Gastroesophageal sphincter (tissue), 4 donors: ENCODE data around the gene PKIG. TPM values are rescaled to one million over a fixed set of nuclear protein-coding genes. Genes with fewer than 3 reads are reported as not detected.

Source experiments
- ATAC-seq: fragments of 150-250 bp; one replicate; pipeline ENCODE4 v1.9.1; 2016; ENCODE audit warnings: mild to moderate bottlenecking, moderate library complexity
- H3K27ac ChIP-seq, 4 donors: fragments of 200-600 bp; sonication (generic) in 3 of 4; 1 replicate in 3 of 4; 2 replicates in 1 of 4; pipeline ENCODE4 v1.5.1; 2016 to 2019
- H3K27me3 ChIP-seq: fragments of 200-600 bp; sonication (generic); one replicate; pipeline ENCODE4 v1.5.1; 2019
- H3K36me3 ChIP-seq, 2 donors: fragments of 200-600 bp; sonication (generic); one replicate each; pipeline ENCODE4 v1.5.1; 2019; ENCODE audit warnings: control low read depth in 1 of 2
- H3K4me1 ChIP-seq, 3 donors: fragments of 200-600 bp; sonication (generic); 1 replicate in 2 of 3; 2 replicates in 1 of 3; pipeline ENCODE4 v1.5.1; 2016 to 2019; ENCODE audit warnings: control low read depth in 2 of 3
- H3K4me3 ChIP-seq, 2 donors: fragments of 200-600 bp; sonication (generic); one replicate each; pipeline ENCODE4 v1.5.1; 2019; ENCODE audit warnings: mild to moderate bottlenecking in 1 of 2, moderate library complexity in 1 of 2
- H3K9me3 ChIP-seq, 3 donors: fragments of 200-600 bp; sonication (generic); one replicate each; pipeline ENCODE4 v1.5.1; 2017 to 2019; ENCODE audit warnings: control low read depth in 2 of 3
- EP300 ChIP-seq: sonication (generic); formaldehyde crosslinking; IDR thresholded peaks from one replicate; pipeline ENCODE4 v1.6.1; 2017; ENCODE audit warnings: antibody characterized with exemption, mild to moderate bottlenecking
- POLR2A ChIP-seq, 2 donors: fragments of 450-650 bp; IDR thresholded peaks; one replicate each; pipeline ENCODE4 v1.6.1; 2017; ENCODE audit warnings: antibody characterized with exemption in 2 of 2, mild to moderate bottlenecking in 2 of 2, moderate library complexity in 1 of 2
- POLR2AphosphoS5 ChIP-seq: sonication (generic); formaldehyde crosslinking; IDR thresholded peaks from one replicate; pipeline ENCODE4 v1.6.1; 2017; ENCODE audit warnings: antibody characterized with exemption
- WGBS, 2 donors: methylation state at CpG; one replicate each; pipeline ENCODE4 v1.1.5; 2018; ENCODE audit warnings: low coverage in 1 of 2; 5-methylcytosine and 5-hydroxymethylcytosine counted together
- total RNA-seq, 4 donors: library from RNA; depleted of rRNA; stranded (reverse); fragments of >200 nt; gene quantifications; one replicate each; pipeline ENCODE4 v1.1.0, GENCODE V29; 2016
- TF ChIP-seq, protein P1 (sequence below), 4 experiments: fragments of 200-600 bp in 2 of 4; fragments of 450-650 bp in 2 of 4; sonication (generic) in 1 of 4; IDR thresholded peaks; one replicate each; pipeline ENCODE4 v1.5.1; 2017 to 2019; ENCODE audit warnings: antibody characterized with exemption in 4 of 4, mild to moderate bottlenecking in 2 of 4, moderate library complexity in 2 of 4

The PKIG gene
- total RNA-seq, 4 donors from 2014 or later: 241 to 418 (median 291) TPM

DNA sequence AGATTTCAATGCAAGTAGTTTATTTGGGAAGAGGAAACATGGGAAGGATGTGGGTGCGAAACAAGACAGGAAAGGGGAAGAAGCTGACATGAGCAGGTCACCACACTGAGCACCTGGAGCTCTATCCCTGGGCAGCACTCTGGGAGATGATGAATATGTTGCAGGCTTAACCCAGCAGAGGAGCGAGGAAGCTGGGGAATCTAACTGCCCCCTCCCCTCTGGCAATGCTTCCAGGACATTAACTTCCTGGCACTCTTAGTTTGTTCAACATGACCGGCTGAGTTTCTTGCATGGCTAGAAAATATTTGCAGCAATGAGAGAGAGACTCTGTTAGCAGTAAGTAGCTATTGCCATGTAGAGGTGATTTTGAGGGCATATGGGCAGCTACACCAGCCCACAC lies 74.1 kb downstream of the PKIG start:
- Histone ChIP-seq H3K9me3 (no peaks in the 10 kb centered on the region), H3K4me3 (no peak overlapping the region), H3K36me3 (no peaks in the 10 kb centered on the region), H3K4me1 (peaks cover 0 to 15% (median 0%) of the 10 kb centered on the region in 3 donors), H3K27me3 (no peaks in the 10 kb centered on the region), H3K27ac (no peak overlapping the region)
- no peak for ATAC-seq
- TF ChIP-seq POLR2A (IDR thresholded peaks at IDR 0.05): no peak
- TF ChIP-seq, protein P1, sequence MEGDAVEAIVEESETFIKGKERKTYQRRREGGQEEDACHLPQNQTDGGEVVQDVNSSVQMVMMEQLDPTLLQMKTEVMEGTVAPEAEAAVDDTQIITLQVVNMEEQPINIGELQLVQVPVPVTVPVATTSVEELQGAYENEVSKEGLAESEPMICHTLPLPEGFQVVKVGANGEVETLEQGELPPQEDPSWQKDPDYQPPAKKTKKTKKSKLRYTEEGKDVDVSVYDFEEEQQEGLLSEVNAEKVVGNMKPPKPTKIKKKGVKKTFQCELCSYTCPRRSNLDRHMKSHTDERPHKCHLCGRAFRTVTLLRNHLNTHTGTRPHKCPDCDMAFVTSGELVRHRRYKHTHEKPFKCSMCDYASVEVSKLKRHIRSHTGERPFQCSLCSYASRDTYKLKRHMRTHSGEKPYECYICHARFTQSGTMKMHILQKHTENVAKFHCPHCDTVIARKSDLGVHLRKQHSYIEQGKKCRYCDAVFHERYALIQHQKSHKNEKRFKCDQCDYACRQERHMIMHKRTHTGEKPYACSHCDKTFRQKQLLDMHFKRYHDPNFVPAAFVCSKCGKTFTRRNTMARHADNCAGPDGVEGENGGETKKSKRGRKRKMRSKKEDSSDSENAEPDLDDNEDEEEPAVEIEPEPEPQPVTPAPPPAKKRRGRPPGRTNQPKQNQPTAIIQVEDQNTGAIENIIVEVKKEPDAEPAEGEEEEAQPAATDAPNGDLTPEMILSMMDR (IDR thresholded peaks at IDR 0.05): no peak
- TF ChIP-seq POLR2AphosphoS5: no peak
- no peak for TF ChIP-seq EP300
- WGBS, 2 donors: 37 to 46% methylated on average over 2 of the region's 3 CpGs

DNA sequence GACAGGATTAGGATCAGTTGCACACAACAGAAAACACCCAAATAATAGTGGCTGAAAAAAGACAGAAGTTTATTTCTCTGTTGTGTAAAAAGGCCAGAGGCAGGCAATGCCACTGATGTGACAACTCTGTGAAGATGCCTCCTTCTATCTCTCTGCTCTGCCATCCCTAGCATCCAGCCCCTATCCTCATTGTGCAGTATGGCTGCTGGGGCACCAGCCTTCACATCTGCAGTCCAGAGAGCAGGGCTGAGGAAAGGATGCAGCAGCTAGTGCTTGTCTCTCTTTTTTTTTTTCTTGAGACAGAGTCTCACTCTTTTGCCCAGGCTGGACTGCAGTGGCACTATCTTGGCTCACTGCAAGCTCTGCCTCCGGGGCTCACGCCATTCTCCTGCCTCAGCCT lies 75.5 kb downstream of the PKIG start:
- Histone ChIP-seq H3K27me3 (no peaks in the 10 kb centered on the region), H3K4me3 (no peak overlapping the region), H3K27ac (no peak overlapping the region), H3K9me3 (no peaks in the 10 kb centered on the region), H3K4me1 (peaks cover 0 to 5% (median 0%) of the 10 kb centered on the region in 3 donors), H3K36me3 (no peaks in the 10 kb centered on the region)
- no peak for ATAC-seq
- no peak for TF ChIP-seq POLR2AphosphoS5
- no peak for TF ChIP-seq POLR2A (IDR thresholded peaks at IDR 0.05)
- no peak for TF ChIP-seq EP300
- TF ChIP-seq, protein P1 (IDR thresholded peaks at IDR 0.05): no peak
- no CpG with 5 or more reads among the region's 2 CpGs for WGBS, 2 donors

DNA sequence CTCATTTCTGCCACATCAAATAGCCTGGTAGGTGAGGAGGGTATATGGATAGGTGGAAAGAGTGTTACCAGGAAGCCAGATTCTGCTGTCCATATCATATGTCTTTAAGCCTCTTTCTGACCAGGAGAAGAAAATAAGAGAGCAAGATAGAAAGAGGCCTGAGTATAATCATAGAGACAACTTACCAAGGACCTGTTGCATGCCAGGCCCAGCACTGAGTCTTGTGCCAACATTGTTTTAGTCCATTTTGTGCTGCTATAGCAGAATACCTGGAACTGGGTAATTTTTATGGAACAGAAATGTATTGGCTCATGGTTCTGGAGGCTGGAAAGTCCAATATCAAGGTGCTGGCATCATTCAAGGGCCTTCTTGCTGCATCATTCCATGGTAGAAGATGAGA lies 76.4 kb downstream of the PKIG start:
- Histone ChIP-seq H3K27me3 (peaks cover 4% of the 10 kb centered on the region), H3K36me3 (no peaks in the 10 kb centered on the region), H3K4me1 (no peaks in the 10 kb centered on the region), H3K27ac (no peak overlapping the region), H3K9me3 (no peaks in the 10 kb centered on the region), H3K4me3 (no peak overlapping the region)
- ATAC-seq: no peak
- TF ChIP-seq, protein P1 (IDR thresholded peaks at IDR 0.05): no peak
- TF ChIP-seq POLR2AphosphoS5 (no peak), POLR2A (IDR thresholded peaks at IDR 0.05) (no peak), EP300 (no peak)

DNA sequence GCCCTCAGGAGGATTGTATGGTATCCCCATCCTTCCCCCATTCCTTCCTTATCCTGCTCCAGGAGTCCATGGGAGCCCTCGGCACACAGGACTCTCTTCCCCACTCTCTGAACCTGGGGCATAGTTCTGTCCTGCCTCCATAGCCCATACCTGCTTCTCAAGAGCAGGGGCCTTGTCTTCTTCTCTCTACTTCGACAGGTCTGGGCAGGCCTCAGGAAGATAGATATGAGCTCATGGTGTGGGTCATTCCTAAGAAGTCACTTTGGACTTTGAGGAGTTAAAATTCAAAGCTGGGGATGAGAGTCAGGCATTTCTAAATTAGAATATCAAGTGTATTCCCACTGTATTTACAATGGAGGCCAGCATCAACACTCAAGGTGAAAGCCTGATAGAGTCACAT lies 77.6 kb downstream of the PKIG start:
- 87% methylated on average over 2 of the region's 2 CpGs; no CpG with 5 or more reads in 1 of the 2 donors for WGBS, 2 donors
- no peaks in the 10 kb centered on the region for H3K36me3 ChIP-seq
- TF ChIP-seq POLR2A (IDR thresholded peaks at IDR 0.05) (no peak), POLR2AphosphoS5 (no peak), EP300 (no peak)
- TF ChIP-seq, protein P1 (IDR thresholded peaks at IDR 0.05): no peak
- H3K9me3 ChIP-seq: no peaks in the 10 kb centered on the region
- no peak overlapping the region for H3K4me3 ChIP-seq
- peaks cover 8% of the 10 kb centered on the region for H3K27me3 ChIP-seq
- no peaks in the 10 kb centered on the region for H3K4me1 ChIP-seq
- ATAC-seq: no peak
- no peak overlapping the region for H3K27ac ChIP-seq

DNA sequence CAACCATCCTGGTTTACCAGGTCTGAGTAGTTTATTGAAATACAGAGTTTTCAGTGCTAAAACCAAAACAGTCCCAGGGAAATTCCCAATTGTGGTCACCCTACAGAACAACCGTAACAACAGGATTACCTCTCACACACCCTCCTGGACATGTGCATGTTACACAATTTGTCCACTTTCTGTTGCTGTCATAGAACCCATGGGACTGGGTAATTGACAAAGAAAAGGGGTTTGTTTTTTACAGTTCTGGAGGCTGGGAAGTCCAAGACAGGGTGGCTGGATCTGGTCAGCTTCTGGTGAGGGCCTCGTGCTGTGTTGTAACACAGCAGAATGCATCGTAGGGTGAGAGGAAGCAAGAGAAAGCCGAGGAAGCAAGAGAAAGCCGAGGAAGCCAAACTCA lies 78.2 kb downstream of the PKIG start:
- no peak for ATAC-seq

More for the DNA sequence above, 78.2 kb downstream of the PKIG start:
- no peak overlapping the region for H3K27ac ChIP-seq
- H3K9me3 ChIP-seq: no peaks in the 10 kb centered on the region
- no peaks in the 10 kb centered on the region for H3K4me1 ChIP-seq
- WGBS, 2 donors: 61 to 82% methylated on average over 2 to 5 of the region's 5 CpGs
- H3K27me3 ChIP-seq: peaks cover 8% of the 10 kb centered on the region
- no peaks in the 10 kb centered on the region for H3K36me3 ChIP-seq
- TF ChIP-seq POLR2AphosphoS5: no peak
- TF ChIP-seq EP300: no peak
- TF ChIP-seq, protein P1 (IDR thresholded peaks at IDR 0.05): no peak
- no peak overlapping the region for H3K4me3 ChIP-seq
